Activated B cell treated with CpG ODN at 0.5 μM for 24 hours (primary cell): ENCODE measurements around the gene OR4D2. TPM values are rescaled to one million over a fixed set of nuclear protein-coding genes. Genes with fewer than 3 reads are reported as not detected.
"Not testable (repeated sequence)": the region's sequence is repeated elsewhere in the genome, so short reads cannot be mapped to it uniquely, and the experiment has no call there.

ENCODE experiments used
- ATAC-seq: fragments of 200-7000 bp; cut with Tn5 transposase; one replicate; pipeline ENCODE4 v1.10.0; 2021; ENCODE audit warnings: low read depth, mild to moderate bottlenecking, moderate library complexity
- CTCF ChIA-PET: fragments of 350-600 bp; sonication (Branson Sonifier 250); formaldehyde crosslinking; loops from one replicate; lab custom pipeline; 2021; ENCODE audit warnings: antibody characterized with exemption; lab: Charles Lee
- POLR2A ChIA-PET: fragments of 350-600 bp; sonication (Branson Sonifier 250); formaldehyde crosslinking; loops from one replicate; lab custom pipeline; 2021; ENCODE audit warnings: antibody characterized with exemption; lab: Charles Lee
- DNase-seq: peaks from one replicate; pipeline ENCODE4 v3.0.0; 2022
- H3K27ac Mint-ChIP-seq: one replicate; pipeline ENCODE4 v1.8.0; 2020; ENCODE audit warnings: mixed read lengths
- H3K27me3 Mint-ChIP-seq: one replicate; pipeline ENCODE4 v1.8.0; 2021; ENCODE audit warnings: mixed read lengths
- H3K36me3 Mint-ChIP-seq: one replicate; pipeline ENCODE4 v1.8.0; 2021; ENCODE audit warnings: low read depth, mixed read lengths
- H3K4me1 Mint-ChIP-seq: one replicate; pipeline ENCODE4 v1.8.0; 2021; ENCODE audit warnings: mixed read lengths
- H3K4me3 Mint-ChIP-seq: one replicate; pipeline ENCODE4 v1.8.0; 2020; ENCODE audit warnings: mild to moderate bottlenecking, mixed read lengths
- H3K9me3 Mint-ChIP-seq: one replicate; pipeline ENCODE4 v1.8.0; 2020; ENCODE audit warnings: mixed read lengths
- CTCF ChIP-seq: fragments of 200-600 bp; IDR thresholded peaks from one replicate; pipeline ENCODE4 v1.8.0; 2022; ENCODE audit warnings: antibody characterized with exemption, mild to moderate bottlenecking
- intact Hi-C: fragments of 100-400 bp; cut with micrococcal nuclease; formaldehyde crosslinking; loops from one replicate; pipeline ENCODE4 v1.15.1; 2024
- total RNA-seq: library from RNA; stranded (reverse); gene quantifications from 2 replicates; pipeline ENCODE4 v1.2.3, GENCODE V29; 2022

OR4D2 gene
- total RNA-seq, 1 donor from 2014 or later: not detected

GRCh38 chr17:58127846-58128245, 38.9 kb upstream of the OR4D2 start:
- intact Hi-C loops: no loop called here
- CTCF ChIA-PET: no interaction called here
- H3K27ac Mint-ChIP-seq: no peak overlapping the region
- H3K36me3 Mint-ChIP-seq: no peaks in the 10 kb centered on the region
- DNase-seq (no peak), ATAC-seq (no peak)
- peaks cover 28% of the 10 kb centered on the region for H3K27me3 Mint-ChIP-seq
- H3K4me1 Mint-ChIP-seq: no peaks in the 10 kb centered on the region
- no peak for TF ChIP-seq CTCF
- POLR2A ChIA-PET: no interaction called here
- no peak overlapping the region for H3K4me3 Mint-ChIP-seq
- H3K9me3 Mint-ChIP-seq: no peaks in the 10 kb centered on the region

GRCh38 chr17:58132697-58133096, 34.1 kb upstream of the OR4D2 start:
- CTCF ChIA-PET, H3K4me3 Mint-ChIP-seq, H3K4me1 Mint-ChIP-seq, H3K27ac Mint-ChIP-seq, ATAC-seq, intact Hi-C loops, H3K36me3 Mint-ChIP-seq, POLR2A ChIA-PET, DNase-seq: not testable (repeated sequence)
- H3K27me3 Mint-ChIP-seq: peaks cover 46% of the 10 kb centered on the region
- H3K9me3 Mint-ChIP-seq: peaks cover 12% of the 10 kb centered on the region

GRCh38 chr17:58136669-58137279, 30.0 kb upstream of the OR4D2 start:
- no peaks in the 10 kb centered on the region for H3K4me1 Mint-ChIP-seq
- ChIA-PET POLR2A (no interaction called here), CTCF (no interaction called here)
- no peak overlapping the region for H3K4me3 Mint-ChIP-seq
- intact Hi-C loops: no loop called here
- ATAC-seq: no peak
- H3K36me3 Mint-ChIP-seq: no peaks in the 10 kb centered on the region
- H3K27ac Mint-ChIP-seq: no peak overlapping the region
- peaks cover 44% of the 10 kb centered on the region for H3K27me3 Mint-ChIP-seq
- no peak for DNase-seq
- H3K9me3 Mint-ChIP-seq: peaks cover 12% of the 10 kb centered on the region
- TF ChIP-seq CTCF: no peak

- ATAC-seq (no peak), DNase-seq (no peak)
- no peak overlapping the region for H3K27ac Mint-ChIP-seq
- no peaks in the 10 kb centered on the region for H3K4me1 Mint-ChIP-seq
- no peak overlapping the region for H3K4me3 Mint-ChIP-seq
- H3K36me3 Mint-ChIP-seq: peaks cover 2% of the 10 kb centered on the region
- intact Hi-C loops: no loop called here
- H3K27me3 Mint-ChIP-seq: peaks cover 23% of the 10 kb centered on the region
- ChIA-PET CTCF (no interaction called here), POLR2A (no interaction called here)
- H3K9me3 Mint-ChIP-seq: peaks cover 26% of the 10 kb centered on the region
- no peak for TF ChIP-seq CTCF
These were observed 25.3 kb upstream of the OR4D2 start for GRCh38 chr17:58141505-58141904.

- H3K27ac Mint-ChIP-seq, CTCF ChIA-PET, intact Hi-C loops, H3K36me3 Mint-ChIP-seq, H3K4me3 Mint-ChIP-seq, H3K4me1 Mint-ChIP-seq, ATAC-seq, POLR2A ChIA-PET, DNase-seq: not testable (repeated sequence)
- H3K9me3 Mint-ChIP-seq: peaks cover 27% of the 10 kb centered on the region
- peaks cover 24% of the 10 kb centered on the region for H3K27me3 Mint-ChIP-seq
These were observed 23.4 kb upstream of the OR4D2 start for GRCh38 chr17:58143335-58143734.

GRCh38 chr17:58144801-58145200, 22.0 kb upstream of the OR4D2 start:
- Mint-ChIP-seq H3K27me3 (peaks cover 27% of the 10 kb centered on the region), H3K27ac (no peak overlapping the region), H3K4me1 (no peaks in the 10 kb centered on the region), H3K36me3 (peaks cover 2% of the 10 kb centered on the region), H3K4me3 (no peak overlapping the region), H3K9me3 (peaks cover 27% of the 10 kb centered on the region)
- intact Hi-C loops: no loop called here
- ChIA-PET POLR2A (no interaction called here), CTCF (no interaction called here)
- no peak for ATAC-seq
- no peak for DNase-seq
- no peak for TF ChIP-seq CTCF
